OCI-LY7 (cell line): ENCODE data around the gene ABCB11.

Experiments used
- EZH2phosphoT487 ChIP-seq: fragments of 200-600 bp; sonication (generic); IDR thresholded peaks from 2 replicates; pipeline ENCODE4 v1.6.1; 2018; ENCODE audit warnings: low read depth, borderline replicate concordance, mild to moderate bottlenecking, mixed run types, antibody characterized with exemption, low read length, moderate library complexity, mixed read lengths
- TF ChIP-seq, protein P1 (sequence below): fragments of 200-600 bp; sonication (generic); conservative IDR thresholded peaks from 2 replicates; pipeline ENCODE4 v1.5.1; 2014; ENCODE audit warnings: mild to moderate bottlenecking, antibody characterized with exemption, low read length, moderate library complexity, mixed read lengths

- TF ChIP-seq, protein P1, sequence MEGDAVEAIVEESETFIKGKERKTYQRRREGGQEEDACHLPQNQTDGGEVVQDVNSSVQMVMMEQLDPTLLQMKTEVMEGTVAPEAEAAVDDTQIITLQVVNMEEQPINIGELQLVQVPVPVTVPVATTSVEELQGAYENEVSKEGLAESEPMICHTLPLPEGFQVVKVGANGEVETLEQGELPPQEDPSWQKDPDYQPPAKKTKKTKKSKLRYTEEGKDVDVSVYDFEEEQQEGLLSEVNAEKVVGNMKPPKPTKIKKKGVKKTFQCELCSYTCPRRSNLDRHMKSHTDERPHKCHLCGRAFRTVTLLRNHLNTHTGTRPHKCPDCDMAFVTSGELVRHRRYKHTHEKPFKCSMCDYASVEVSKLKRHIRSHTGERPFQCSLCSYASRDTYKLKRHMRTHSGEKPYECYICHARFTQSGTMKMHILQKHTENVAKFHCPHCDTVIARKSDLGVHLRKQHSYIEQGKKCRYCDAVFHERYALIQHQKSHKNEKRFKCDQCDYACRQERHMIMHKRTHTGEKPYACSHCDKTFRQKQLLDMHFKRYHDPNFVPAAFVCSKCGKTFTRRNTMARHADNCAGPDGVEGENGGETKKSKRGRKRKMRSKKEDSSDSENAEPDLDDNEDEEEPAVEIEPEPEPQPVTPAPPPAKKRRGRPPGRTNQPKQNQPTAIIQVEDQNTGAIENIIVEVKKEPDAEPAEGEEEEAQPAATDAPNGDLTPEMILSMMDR = no peak
- no peak for TF ChIP-seq EZH2phosphoT487
Measured at GRCh38 chr2:168904358-168904757, 126.8 kb downstream of the ABCB11 start.
